DOHH2 (cell line): ENCODE measurements around the gene ATP13A3.

Source experiments
- H3F3A ChIP-seq: fragments of 200-600 bp; sonication (generic), shearing (Covaris generic); 2 replicates; pipeline ENCODE4 v1.6.0; 2016; ENCODE audit warnings: antibody characterized with exemption, mild to moderate bottlenecking; ENCODE audit not compliant: control insufficient read depth, insufficient read depth
- H3K27ac ChIP-seq: fragments of 200-600 bp; sonication (generic); 2 replicates; pipeline ENCODE4 v1.5.1; 2014; ENCODE audit warnings: low read depth, mild to moderate bottlenecking, low read length, moderate library complexity
- H3K27me3 ChIP-seq: fragments of 200-600 bp; sonication (generic); 2 replicates; pipeline ENCODE4 v1.6.1; 2014; ENCODE audit warnings: mild to moderate bottlenecking, low read length, mixed read lengths; ENCODE audit not compliant: control insufficient read depth
- H3K36me3 ChIP-seq: fragments of 200-600 bp; sonication (generic); 2 replicates; pipeline ENCODE4 v1.6.1; 2014; ENCODE audit warnings: mild to moderate bottlenecking, low read length, moderate library complexity, mixed read lengths; ENCODE audit not compliant: control insufficient read depth
- H3K4me1 ChIP-seq: fragments of 200-600 bp; sonication (generic); 2 replicates; pipeline ENCODE4 v1.6.1; 2014; ENCODE audit warnings: mild to moderate bottlenecking, low read length, mixed read lengths; ENCODE audit not compliant: control insufficient read depth
- H3K4me2 ChIP-seq: fragments of 200-600 bp; sonication (generic); 2 replicates; pipeline ENCODE4 v1.6.0; 2014; ENCODE audit warnings: mild to moderate bottlenecking, low read length, moderate library complexity
- H3K4me3 ChIP-seq: fragments of 200-600 bp; sonication (generic); 2 replicates; pipeline ENCODE4 v1.5.1; 2014; ENCODE audit warnings: mild to moderate bottlenecking, low read length, mixed read lengths
- H3K79me2 ChIP-seq: fragments of 200-600 bp; sonication (generic); 2 replicates; pipeline ENCODE4 v1.6.1; 2014; ENCODE audit warnings: mild to moderate bottlenecking, low read length, mixed read lengths; ENCODE audit not compliant: control insufficient read depth
- H3K9me2 ChIP-seq: fragments of 200-600 bp; sonication (generic); replicated peaks from 2 replicates; pipeline ENCODE4 v1.6.1; 2014; ENCODE audit warnings: mild to moderate bottlenecking, low read length, mixed read lengths; ENCODE audit not compliant: control insufficient read depth
- H3K9me3 ChIP-seq: fragments of 200-600 bp; sonication (generic); 2 replicates; pipeline ENCODE4 v1.6.1; 2014; ENCODE audit warnings: antibody characterized with exemption, low read length, mixed read lengths; ENCODE audit not compliant: control insufficient read depth, insufficient read depth
- H4K20me1 ChIP-seq: fragments of 200-600 bp; sonication (generic); 2 replicates; pipeline ENCODE4 v1.6.0; 2014; ENCODE audit warnings: low read depth, mild to moderate bottlenecking, antibody characterized with exemption, low read length, moderate library complexity; ENCODE audit not compliant: control insufficient read depth, insufficient read depth
- CTCF ChIP-seq: fragments of 200-600 bp; sonication (generic); IDR thresholded peaks from one replicate; pipeline ENCODE4 v1.5.1; 2014; ENCODE audit warnings: antibody characterized with exemption, mild to moderate bottlenecking, low read depth, low read length; ENCODE audit not compliant: poor library complexity, severe bottlenecking
- EZH2phosphoT487 ChIP-seq: fragments of 200-600 bp; sonication (generic); IDR thresholded peaks from 2 replicates; pipeline ENCODE4 v1.6.1; 2017; ENCODE audit warnings: borderline replicate concordance, mild to moderate bottlenecking, antibody characterized with exemption, low read length, moderate library complexity, mixed read lengths

The ATP13A3 gene

GRCh38 chr3:194360568-194360967, 126.2 kb downstream of the ATP13A3 start:
- Histone ChIP-seq H3K27me3 (peaks cover 13% of the 10 kb centered on the region), H3K4me1 (no peaks in the 10 kb centered on the region), H3F3A (no peaks in the 10 kb centered on the region)

GRCh38 chr3:194357681-194358080, 129.1 kb downstream of the ATP13A3 start:
- no peaks in the 10 kb centered on the region for H3K9me3 ChIP-seq
- no peak overlapping the region for H3K4me2 ChIP-seq
- no peak overlapping the region for H3K27ac ChIP-seq
- H3K27me3 ChIP-seq = 0 out of 2 replicates have a peak, but pooled peaks cover 7% of the 10 kb centered on the region
- no peaks in the 10 kb centered on the region for H3F3A ChIP-seq
- H3K79me2 ChIP-seq = no peaks in the 10 kb centered on the region
- no peaks in the 10 kb centered on the region for H3K36me3 ChIP-seq
- H3K4me1 ChIP-seq = no peaks in the 10 kb centered on the region
- TF ChIP-seq EZH2phosphoT487 = no peak
- no peak for TF ChIP-seq CTCF
- no peaks in the 10 kb centered on the region for H3K9me2 ChIP-seq
- no peak overlapping the region for H3K4me3 ChIP-seq
- H4K20me1 ChIP-seq = no peaks in the 10 kb centered on the region

More at GRCh38 chr3:194360568-194360967, 126.2 kb downstream of the ATP13A3 start:
- TF ChIP-seq CTCF (no peak), EZH2phosphoT487 (no peak)
- Histone ChIP-seq H3K9me3 (no peaks in the 10 kb centered on the region), H3K27ac (no peak overlapping the region), H3K4me2 (no peak overlapping the region), H3K36me3 (no peaks in the 10 kb centered on the region), H3K9me2 (no peaks in the 10 kb centered on the region), H3K79me2 (no peaks in the 10 kb centered on the region), H3K4me3 (no peak overlapping the region), H4K20me1 (no peaks in the 10 kb centered on the region)

DNA sequence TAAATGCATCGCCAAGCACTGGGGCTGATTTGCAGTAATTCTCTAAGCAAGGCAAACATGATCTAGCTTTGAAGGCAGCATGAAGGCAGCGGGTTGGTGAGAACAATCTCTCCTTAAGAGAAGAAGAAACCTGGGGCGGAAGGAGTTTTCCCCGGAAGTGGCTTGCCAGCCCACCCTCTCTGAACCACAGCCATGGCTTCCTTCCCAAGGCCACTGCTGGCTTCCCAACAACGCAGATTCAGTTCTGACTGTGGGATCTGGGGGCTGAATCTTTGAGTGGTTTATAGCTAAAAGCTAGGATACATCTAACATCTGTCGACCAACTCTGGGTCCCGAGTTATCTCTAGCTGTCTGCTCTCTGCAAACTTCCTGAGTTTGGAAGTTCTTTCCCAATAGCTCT, 131.4 kb downstream of the ATP13A3 start:
- Histone ChIP-seq H3K4me1 (no peaks in the 10 kb centered on the region), H3K9me3 (no peaks in the 10 kb centered on the region), H3K4me2 (no peak overlapping the region), H3K27ac (no peak overlapping the region), H4K20me1 (no peaks in the 10 kb centered on the region), H3K4me3 (no peak overlapping the region), H3K36me3 (no peaks in the 10 kb centered on the region), H3K9me2 (no peaks in the 10 kb centered on the region), H3K79me2 (no peaks in the 10 kb centered on the region), H3F3A (no peaks in the 10 kb centered on the region), H3K27me3 (0 out of 2 replicates have a peak, but pooled peaks cover 7% of the 10 kb centered on the region)
- TF ChIP-seq CTCF (no peak), EZH2phosphoT487 (no peak)
